ENCODE data around the gene FAF1.

The FAF1 gene

GRCh38 chr1:50471967-50472366 is 488.1 kb downstream of the FAF1 start:
- no peak for DNase-seq

- no peak for DNase-seq
These were observed 497.1 kb downstream of the FAF1 start for GRCh38 chr1:50462964-50463363.

DNA sequence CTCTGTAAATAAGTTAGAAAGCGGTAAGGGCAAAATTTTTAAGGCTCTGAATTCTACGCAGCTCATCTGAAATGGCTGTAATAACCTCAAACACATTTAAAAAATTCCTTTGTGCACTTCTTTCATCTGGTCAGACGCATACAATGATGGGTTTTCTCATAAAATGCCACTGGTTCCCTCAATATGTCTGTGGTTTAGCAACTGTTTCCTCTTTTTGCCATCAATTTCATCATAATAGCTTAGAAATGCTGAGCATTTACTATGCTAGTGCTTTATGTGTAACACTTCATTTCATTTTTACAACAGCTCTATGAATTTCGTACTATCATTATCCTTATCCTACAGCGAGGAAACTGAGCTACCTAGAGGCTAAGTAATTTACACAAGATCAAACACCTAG is 501.6 kb downstream of the FAF1 start:
- no peak for DNase-seq

DNA sequence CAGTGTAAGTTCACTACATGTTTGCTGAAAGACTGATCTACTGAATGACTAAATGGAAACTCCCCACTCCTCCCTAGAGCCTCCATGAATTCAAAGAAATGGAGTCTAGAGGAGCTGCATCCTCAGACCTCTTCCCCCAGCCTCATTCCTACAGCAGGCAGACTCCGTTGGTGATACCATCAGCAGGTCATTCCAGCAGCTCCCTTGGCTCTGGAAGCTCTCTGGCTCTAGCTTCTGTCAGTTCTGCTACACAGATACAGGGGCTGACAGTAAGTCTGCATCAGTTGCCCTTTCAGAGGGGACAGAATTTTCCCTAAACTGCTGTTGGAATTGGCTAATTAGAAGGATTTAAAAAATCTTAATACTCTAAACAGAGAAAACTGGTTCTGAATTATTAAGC is 505.2 kb downstream of the FAF1 start:
- no peak for DNase-seq

DNA sequence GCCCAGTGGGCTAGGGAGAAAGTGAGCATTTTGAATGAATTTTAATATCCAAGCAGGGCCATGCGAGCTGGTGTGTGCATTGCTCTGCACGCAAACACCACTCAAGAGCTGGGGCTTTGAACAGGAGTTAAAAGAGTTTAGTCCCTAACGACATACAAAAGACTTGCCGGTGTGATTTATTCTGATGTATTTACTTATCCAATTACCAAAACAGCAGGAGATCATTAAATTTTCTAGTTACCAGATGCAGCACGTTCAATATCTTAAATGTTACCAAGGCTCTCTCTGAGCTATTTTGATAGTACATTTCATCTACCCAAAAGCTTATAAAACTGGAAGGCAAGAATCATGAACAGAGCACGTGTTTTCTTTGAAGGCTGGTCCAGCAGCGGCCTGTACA is 506.8 kb downstream of the FAF1 start:
- DNase-seq: no peak

DNA sequence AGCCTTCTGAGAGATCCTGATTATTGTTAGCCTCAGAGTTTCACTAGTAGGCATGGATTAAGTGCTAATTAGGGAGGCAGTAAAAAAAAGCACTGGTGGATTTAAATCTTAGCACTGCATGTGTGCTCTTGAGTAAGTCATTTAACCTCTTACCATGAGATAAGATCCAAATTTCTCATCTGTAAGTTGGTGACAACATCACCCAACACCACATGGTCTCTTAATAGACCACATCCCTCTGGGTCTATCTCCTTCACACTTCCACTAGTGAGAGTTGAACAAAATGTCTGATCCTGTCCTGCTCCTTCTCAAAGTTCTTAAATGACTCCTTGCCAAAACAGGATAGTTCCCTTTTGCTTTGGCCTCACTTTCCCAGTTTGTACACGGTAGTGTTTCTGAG is 507.4 kb downstream of the FAF1 start:
- no peak for DNase-seq

GRCh38 chr1:50450861-50451653 is 509.0 kb downstream of the FAF1 start:
- no peak for DNase-seq

DNA sequence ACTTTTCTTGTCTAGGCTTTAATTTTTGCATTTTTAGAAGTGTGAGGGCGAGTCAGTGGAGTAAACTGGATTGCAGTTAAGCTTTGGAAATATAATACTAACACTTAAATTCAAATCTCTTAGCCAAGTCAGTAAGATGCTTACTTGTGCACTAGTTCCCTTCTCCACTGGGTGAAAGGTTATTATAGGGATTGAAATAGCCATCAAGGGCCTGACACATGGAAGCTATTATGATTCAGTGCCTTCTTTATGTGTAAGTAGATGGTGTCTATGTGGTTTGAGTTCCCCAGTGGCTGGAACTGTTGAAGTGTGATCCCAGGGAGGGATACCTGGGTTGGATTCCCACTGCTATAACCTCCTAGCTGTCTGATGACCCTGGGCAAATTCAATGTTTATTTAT is 512.1 kb downstream of the FAF1 start:
- DNase-seq: no peak

DNA sequence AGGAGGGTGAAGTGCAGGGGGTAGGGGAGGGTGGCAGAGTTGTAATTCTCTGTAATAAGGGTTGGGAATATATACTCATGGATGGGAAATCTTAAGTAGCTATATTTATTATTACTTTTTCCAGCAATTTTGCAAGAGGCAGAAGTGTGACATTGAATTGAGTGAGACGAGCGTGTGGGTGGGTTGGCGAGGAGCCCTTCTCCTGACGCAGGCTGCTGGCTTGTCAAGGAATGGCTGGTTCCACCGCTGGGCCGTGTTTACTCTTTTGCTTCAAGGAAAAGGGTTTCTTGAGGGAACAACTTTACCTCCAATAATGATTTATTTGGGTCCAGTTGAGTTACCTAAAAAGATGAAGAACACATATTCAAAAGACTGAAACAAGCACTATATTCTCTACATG is 518.9 kb downstream of the FAF1 start:
- no peak for DNase-seq

GRCh38 chr1:50438945-50439344 is 521.1 kb downstream of the FAF1 start:
- DNase-seq: no peak

- no peak for DNase-seq
These were observed 523.6 kb downstream of the FAF1 start for GRCh38 chr1:50436489-50436888.

GRCh38 chr1:50430010-50430405 is 530.1 kb downstream of the FAF1 start:
- DNase-seq: no peak

- no peak for DNase-seq
These were observed 532.0 kb downstream of the FAF1 start for GRCh38 chr1:50427818-50428779.

DNA sequence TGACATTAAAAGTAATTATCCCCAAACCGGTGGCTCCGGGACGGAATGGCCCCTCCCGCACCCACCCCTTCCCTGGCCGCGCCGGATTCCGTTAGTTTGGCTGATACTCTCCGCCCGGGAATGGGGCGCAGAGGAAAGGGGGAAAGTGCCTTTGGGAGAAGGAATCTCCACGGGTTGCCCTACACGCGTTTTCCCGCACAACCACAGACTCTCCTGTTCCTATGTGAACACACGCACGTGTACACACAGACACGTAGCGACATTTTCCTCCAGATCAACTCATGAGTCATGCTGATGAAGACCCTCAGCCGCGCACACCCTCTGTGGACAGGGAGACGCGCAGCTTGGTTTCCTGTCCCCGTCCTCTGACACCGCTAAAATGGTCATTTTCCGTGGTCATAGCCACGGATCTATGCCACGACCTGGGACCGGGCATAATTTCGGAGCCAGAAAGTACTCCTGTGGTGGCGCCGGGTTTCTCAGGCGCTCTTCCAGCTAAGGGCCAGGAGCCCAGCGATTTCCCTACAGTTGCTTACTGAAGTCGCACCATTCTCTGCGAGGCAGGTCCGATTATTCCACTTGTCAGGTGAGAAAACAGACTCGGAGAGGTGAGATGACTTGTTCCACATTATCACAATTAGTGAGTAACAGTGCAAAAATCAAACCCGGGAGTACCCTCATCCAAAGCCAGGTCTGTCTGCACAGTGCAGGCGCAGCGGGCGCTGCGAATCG is 532.8 kb downstream of the FAF1 start:
- no peak for DNase-seq

GRCh38 chr1:50426702-50427085 is 533.4 kb downstream of the FAF1 start:
- no peak for DNase-seq

DNA sequence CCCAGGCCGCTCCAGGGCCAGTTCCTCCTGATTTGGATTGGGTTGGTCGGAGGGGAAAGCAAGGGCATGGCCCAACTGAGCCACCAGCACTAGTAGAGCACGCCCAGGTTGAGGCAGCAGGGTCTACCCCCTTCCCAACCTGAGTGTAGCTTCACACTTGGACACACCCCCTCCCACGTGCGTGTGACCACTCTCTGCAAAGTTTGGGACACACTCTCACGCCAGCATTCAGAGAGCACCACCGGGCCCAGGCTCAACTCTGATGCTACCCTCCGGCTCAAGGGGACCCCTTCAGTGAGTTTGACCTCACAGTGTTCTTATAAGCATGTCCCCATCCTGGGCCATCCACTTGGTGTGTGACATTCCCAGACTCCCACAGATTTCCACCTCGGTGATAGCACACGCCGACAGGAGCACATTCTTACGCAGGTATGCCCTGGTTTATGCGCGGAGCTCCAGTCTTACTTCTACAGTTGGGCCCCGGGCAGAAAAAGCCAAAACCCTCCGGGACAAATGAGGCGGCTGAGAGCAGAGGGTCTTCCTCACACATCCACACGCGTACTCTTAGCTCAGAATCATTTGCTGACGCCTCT is 533.9 kb downstream of the FAF1 start:
- DNase-seq: no peak

DNA sequence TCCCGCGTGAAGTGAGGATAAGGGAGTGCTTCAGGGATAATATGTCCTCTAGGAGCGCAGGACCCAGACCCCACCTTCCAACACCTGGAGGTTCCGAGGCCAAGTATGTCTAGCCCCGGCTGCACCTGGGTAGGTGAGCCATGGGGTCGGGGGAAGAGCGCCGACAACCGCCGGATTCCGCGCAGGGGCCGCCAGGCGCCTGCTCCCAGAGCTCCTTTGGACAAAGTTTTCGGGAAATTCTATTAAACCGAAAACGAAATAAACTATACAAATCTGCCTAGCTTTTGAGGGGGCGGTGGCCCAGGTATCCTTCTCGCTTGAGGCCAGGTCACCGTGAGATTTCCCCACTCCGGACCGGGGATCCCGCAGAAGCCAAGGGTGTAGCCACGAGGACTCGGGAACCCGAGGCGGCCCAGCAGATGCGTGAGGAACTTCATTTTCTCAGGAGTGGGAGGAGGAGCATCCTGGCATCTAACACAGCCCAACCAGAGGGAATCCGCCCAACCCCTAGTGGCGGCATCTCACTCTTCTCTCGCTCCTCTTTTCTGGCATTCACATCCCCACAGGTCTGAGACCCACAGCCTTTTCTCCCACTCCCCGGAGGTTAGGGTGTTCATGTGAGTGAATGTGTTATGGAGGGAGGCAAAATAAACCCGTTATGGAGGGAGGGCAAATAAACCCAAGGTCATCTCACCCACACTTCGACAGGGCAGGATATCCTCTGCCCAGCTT is 534.5 kb downstream of the FAF1 start:
- DNase-seq: peak; percentile 21

- no peak for DNase-seq
These were observed 535.1 kb downstream of the FAF1 start for GRCh38 chr1:50424884-50425375.

- no peak for DNase-seq
These were observed 535.8 kb downstream of the FAF1 start for GRCh38 chr1:50424045-50424883.

- DNase-seq: no peak
These were observed 536.4 kb downstream of the FAF1 start for GRCh38 chr1:50423670-50424000.
